Urothelium cell line (cell line): ENCODE data around the gene SYNJ2.
A peak's percentile ranks its signal among the peaks of the same experiment; 100 is the strongest.

Experiments
- DNase-seq: peaks from one replicate; pipeline ENCODE4 v3.0.0; 2011; ENCODE audit warnings: low spot score, mixed read lengths
- FAIRE-seq: peaks from 2 replicates; lab custom pipeline; 2011; peaks lifted over from hg19 to GRCh38; lab: Jason Lieb, UNC

SYNJ2 gene

DNA sequence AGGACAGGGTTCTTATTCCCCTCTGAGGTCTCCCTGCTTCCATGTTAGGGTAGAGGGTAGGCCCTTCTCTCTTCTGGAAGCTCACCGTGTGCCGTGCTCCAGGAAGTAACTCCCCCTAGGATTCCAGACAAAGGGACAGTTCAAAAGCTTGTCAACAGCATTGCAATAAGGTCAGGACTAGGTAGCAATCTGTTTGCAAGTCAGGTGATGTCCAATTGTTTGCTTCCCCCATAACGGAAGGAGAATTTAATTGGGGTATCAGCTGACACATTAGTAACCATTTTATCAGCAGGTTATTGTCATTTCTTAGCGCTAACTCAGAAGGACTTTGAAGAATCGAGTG lies 41.9 kb downstream of the SYNJ2 start:
- DNase-seq (no peak), FAIRE-seq (no peak)

DNA sequence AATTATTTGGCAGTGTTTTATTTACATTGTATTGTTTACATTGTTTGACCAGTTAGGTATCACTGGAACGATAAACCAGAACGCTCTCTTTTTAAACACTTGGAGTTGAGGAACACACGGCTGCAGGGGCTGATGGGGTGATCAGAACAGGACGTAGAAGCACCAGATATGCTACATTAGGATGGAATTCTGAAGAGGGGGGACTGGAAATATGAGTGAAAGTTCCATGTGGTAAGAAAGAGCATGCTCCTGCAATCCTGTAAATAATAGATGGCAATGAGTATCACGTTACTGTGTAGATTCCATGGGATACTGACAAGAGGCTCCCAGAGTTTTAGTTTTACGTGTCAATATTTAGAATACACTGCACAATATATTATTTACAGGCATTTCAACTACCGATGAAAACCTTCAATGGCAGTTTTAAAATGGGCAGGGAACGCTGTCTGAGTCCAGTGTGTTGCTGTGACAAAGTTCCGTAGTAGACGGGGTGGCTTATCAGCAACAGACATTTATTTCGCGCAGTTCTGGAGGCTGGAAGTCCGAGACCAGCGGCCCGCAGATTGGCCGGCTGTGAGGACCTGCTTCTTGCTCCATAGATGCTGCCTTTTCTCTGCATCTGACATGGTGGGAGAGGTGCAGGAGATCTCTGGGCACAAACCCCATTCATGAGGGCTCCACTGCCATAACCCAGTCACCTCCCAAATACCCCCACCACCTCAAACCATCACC lies 43.1 kb downstream of the SYNJ2 start:
- no peak for FAIRE-seq
- no peak for DNase-seq

DNA sequence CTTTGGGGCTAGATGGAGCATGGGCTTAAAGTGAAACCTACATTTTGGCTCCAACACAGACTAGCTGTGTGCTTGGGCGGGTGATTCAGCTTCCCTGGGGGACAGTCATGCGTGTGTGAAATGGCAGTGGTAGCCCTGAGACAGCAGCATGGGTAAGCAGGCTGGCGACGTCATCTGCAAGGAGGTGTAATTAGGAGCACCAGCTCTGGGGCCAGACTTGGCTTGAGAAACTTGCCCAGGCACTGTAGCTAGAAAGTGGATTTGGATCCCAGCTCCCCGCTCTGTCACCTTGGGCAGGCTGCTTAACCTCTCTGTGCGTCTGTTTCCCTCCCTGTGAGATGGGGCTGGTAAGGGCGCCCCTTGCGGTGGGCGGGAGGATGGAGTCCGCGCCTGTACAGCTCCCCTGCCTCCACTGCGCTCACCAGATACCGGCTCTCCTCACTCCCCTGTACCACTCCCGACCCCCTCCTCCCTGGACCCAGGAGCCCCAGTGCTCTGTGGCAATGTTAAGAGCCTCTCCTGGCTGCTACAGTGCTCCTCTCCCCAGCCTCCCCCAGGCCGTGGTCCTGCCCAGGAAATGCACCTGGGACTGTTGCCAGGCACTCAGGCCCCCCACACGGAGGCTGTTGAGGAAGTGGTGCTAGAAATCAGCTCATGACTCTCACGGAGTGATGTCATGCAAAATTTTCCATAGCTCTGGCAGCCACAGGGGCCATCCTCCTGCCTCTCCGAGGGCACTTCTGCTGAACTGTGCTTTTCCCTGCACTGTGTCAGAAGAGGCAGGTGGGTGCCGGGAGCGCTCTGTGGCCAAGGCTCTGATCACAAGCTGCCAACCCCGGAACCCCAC lies 44.6 kb downstream of the SYNJ2 start:
- FAIRE-seq (peak; percentile 94), DNase-seq (peak; percentile 89)

DNA sequence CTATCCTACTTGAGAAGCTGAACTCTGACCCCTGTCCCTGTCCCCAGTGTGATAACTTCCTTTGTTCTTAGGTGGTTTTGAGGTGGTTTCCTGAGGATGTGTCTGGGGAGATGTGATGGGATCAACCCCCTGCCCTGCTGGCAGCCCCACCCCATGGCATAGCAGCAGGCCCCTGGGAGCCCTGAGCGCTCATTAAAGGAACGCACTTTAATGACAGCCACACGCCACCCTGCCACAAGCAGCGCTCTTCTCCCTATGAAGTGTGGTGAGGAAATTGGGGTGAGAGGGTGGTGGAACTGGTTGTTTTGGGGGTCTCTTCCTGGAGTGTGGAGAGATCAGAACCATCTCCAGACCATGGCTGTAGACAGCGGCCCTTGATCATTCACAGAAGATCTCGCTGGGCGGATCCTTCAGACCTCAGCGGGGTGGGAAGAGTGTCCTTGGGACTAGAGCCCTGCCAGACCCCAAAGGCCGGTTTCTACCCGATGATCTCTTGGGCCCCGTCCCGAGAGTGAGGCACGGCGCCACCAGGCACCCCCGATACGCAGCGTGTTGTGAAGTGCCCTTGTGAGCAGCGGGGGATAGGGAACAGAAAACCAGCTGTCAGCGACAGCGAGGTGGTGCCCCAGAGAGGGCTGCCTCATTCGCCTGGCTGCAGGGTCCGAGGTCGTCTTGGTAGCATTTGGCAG lies 45.4 kb downstream of the SYNJ2 start:
- FAIRE-seq (peak; percentile 40), DNase-seq (no peak)

DNA sequence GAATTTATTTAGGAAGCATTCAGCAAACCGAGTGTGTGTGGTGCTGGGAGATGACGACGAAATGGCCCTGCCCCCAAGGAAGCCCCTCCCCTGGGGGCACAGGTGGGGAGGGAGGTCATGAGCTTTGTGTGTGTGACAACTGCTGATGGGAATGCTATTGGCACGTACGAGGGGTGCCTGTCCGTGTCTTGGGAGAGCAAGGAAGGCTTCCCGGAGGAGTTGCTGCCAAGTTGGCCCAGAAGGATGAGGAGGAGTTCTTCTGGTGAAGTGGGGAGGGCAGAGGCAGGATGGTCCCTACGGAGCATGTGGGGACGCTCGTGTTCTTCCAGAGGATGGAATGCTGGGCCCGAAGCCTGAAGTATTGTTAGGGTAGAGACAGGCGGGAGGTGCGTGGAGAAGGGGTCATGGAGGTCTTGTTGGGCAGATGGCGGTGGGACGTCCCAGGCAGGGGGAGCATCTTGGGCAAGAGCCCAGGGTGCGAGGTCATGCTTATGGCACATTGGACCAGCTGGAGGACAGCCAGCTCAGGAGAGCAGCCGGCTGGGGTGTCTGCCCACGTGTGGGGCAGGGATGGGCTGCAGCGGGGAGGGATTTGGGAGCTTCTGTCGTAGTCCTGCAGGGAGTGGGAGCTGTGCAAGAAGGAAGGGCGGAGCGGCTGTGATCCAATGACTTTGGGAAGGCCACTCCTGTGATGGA lies 46.1 kb downstream of the SYNJ2 start:
- FAIRE-seq: peak; percentile 61
- DNase-seq: peak; percentile 37

DNA sequence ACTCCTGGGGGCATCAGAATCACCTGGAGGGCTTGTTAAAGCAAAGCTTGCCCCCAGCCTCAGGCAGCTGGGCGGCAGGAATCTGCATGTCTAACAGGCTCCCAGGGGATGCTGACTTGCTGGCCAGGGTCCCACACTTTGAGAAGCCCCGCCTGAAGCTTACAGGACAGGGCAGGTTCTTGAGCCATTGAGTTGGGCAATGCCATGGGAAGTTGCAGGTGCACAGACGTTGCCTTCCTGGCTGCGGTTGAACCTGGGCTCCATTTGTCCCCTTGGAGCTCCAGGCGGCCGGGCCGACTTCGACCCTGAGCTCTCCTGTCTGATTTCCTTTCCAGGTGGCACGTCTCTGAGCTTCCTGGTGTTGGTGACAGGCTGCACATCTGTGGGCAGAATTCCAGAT lies 46.8 kb downstream of the SYNJ2 start:
- no peak for FAIRE-seq

DNA sequence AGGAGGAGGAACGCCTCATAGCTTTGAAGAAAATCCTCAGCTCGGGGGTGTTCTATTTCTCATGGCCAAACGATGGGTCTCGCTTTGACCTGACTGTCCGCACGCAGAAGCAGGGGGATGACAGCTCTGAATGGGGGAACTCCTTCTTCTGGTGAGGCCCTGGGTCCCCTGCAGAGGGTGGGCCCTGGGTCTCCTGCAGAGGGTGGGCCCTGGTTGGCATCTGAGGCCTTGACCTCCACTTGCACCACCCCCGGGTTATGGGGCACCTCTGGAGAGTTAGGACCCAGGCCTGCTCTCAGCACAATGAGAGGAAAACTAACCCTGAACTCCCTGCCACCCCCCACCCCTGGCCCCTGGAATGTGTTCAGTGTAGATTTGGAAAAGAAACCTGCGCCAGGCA lies 47.2 kb downstream of the SYNJ2 start:
- DNase-seq: no peak
- FAIRE-seq: no peak

More for the DNA sequence above, 46.8 kb downstream of the SYNJ2 start:
- DNase-seq: no peak

DNA sequence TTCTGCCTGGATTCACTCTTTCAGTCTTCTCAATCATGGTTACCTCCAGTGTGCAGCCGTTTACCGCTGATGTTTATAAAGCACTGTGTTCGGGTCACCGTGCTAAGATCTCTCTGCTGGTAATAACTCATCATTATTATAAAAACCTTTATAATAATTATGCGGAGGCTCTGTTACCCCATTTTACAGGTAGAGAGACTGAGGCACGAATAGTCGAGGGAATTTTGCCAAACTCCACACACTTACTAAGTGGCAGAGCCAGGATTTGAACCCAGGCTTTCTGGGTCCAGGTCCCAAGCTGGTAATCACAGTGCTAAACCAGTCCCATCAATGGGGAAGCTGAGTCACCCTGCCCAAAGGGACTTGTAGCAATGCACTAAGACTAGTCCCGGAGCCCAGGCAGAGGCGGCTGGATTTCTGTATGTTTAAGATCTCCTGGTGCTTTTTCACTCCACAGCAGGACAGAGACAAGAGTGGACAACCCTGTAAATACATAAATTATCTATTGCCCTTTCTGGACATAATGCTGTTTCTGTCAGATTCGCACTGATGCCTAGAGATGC lies 48.1 kb downstream of the SYNJ2 start:
- DNase-seq (no peak), FAIRE-seq (no peak)

DNA sequence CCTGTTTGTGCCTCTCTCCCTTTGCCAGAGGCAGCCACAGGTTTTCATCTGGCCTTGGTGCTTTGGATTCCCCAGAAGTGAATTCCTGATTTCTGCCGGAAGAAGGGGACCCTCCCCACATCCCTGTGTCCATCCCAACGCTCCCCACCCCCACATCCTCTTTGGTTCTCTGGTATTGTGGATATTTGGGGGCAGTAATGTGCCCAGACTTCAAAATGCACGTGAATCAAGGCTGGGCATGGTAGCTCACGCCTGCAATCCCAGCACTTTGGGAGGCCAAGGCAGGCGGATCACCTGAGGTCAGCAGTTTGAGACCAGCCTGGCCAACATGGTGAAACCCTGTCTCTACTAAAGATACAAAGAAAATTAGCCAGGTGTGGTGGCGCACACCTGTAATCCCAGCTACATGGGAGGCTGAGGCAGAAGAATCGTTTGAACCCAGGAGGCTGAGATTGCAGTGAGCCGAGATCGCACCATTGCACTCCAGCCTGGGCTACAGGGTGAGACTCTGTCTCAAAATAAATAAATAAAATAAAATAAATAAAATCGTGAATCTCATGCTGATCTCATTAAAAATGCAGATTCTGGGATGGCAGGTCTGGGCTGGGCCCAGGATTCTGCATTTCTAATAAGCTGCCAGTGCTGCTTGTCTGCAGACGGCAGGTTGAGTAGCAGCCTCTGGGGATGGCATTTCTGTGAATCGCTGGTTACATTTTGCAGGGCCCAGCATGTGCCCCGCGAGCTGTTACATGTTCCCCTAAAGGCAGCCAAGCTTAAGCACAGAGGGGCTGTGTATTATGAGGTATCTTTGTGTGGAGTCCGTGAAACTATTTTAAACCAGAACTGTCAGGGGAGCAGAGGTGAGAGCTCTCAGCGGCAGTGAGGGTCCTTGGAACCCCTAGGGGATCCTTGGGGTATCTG lies 49.0 kb downstream of the SYNJ2 start:
- no peak for DNase-seq
- FAIRE-seq: no peak

DNA sequence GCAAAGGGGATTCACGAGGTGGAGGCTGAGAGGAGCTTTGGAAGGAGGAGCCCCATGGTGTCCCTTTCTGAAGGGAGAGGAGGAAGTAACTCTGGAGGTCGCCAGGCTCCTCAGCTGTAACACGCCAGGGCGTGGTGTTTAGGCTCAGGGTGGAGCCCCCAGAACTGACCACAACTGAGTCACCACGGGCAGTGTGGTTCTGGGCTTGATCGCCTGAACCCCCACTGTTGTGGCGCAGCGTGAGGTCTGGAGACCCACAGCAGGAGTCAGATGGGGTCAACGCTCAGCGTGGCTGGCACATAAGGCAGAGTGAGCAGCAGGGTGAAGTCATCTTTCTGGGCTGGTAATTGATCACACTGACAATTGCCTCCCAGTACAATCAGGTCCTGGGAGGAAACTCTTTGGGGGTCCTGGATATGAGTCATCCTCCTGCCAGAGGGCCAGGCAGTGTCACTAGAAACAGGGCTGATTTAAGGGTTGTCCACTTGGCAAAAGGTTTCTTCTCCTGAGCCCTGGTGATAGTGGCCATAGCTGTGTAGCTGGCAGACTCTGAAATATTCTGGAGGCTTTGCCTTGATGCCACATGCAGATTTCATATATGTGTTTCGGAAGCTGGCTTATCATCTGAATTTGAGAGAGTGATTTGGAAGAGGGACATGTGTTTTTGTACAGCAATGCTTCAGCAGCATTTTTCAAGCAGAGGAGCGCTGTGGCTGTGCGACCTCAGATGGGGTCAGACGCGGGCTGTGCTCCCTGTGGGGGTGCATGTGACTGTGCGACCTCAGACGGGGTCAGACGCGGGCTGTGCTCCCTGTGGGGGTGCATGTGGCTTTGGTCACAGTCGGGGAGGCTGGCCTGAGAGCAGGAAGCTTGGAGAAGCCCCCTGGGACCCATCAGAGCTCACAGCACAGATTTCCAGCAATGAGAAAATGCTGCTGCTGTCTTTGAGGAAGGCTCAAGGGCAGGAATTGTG lies 50.0 kb downstream of the SYNJ2 start:
- FAIRE-seq: no peak
- no peak for DNase-seq

DNA sequence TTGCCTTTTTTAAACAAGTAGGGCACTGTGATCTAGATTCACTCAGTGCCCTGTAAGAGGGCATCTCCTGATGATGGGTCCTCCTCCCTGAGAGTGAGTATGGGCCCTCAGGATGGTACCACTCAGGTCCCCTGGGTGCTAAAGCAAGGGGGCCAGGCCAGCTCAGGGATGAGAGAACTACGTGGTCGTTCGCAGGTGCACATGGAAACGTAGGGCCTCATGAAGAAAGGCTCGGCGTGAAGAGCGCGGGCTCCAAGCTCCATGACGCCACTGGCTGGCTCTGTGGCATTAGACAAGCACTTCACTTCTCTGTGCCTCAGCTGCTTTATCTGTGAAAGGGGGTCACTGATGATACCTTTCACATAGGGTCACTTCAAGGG lies 50.7 kb downstream of the SYNJ2 start:
- FAIRE-seq (no peak), DNase-seq (no peak)

DNA sequence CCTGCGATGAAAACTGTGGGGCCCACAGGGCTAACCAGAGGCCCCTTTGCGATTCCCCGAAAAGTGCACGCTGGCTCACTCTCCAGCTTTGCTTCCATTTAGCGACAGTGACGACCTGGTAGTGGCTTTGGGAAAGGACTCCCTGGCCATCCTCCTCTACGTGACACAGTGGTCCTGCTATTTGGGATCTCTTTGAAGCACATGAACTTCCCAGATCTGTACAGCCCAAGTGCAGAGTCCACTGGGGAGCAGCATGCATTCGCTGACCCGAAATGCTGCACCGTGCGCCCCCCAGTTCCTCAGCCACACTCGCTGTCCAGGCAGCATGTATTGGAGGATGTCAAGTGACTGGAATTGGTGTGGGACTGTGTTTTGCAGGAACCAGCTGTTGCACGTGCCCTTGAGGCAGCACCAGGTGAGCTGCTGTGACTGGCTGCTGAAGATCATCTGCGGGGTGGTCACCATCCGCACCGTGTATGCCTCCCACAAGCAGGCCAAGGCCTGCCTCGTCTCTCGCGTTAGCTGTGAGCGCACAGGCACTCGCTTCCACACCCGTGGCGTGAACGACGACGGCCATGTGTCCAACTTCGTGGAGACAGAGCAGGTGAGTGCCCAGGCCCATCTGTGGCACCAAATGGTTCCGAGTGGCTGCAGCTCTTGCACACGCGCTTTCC lies 51.6 kb downstream of the SYNJ2 start:
- no peak for DNase-seq
- no peak for FAIRE-seq

DNA sequence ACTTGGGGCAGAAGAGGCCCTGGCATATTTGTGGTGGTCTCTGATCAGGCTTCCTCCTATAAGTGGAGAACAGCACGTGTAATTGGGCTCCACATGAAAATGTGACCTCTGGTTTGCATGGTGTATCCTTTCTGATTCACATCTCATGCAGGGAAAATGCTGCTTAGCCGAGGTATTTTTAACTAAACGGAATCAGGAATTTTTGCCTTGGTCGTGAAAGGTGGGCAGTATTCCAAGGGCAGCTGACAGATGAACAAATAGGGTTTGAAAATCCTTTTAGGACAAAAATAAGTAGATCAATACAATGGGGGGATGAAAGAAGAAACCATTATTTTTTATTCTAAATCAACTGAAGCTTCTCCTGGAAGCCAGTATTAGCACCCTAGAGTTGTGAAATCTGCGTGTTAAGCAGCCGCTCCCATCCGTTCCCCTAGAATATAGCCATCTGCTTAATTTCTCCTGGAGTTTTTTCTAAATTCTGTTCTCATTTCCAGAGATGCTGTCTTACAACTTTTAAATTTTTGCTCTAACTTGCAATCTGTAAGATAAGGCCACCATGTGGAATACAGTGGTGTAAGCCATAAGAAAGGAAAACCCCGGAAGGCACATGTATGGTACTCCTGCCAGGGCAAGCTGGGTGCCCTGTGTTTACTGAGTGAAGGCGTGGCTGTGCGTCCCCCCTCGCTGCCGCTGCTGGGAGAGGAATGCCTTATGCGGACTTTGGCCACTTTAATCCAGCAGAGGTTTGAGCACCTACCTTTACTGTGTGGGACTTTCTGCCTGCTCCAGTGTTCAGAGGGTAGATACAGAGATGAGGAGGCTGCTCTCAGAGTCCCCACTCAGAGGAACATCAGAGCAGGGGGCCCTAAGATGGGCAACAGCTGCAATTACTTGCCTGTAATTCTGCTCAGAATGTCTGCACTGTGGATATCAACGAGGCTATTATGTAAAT lies 52.4 kb downstream of the SYNJ2 start:
- FAIRE-seq: no peak
- no peak for DNase-seq

DNA sequence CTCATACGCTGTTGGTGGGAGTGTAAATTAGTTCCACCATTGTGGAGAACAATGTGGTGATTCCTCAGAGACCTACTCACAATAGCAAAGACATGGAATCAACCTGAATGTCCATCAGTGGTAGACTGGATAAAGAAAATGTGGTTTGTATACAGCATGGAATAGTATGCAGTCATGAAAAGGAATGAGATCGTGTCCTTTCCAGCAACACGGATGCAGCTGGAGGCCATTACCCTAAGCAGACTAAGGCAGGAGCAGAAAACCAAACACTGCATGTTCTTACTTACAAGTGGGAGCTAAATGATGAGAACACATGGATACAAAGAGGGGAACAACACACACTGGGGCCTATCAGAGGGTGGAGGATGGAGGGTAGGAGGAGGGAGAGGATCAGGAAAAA lies 54.6 kb downstream of the SYNJ2 start:
- DNase-seq: no peak
- FAIRE-seq: no peak

DNA sequence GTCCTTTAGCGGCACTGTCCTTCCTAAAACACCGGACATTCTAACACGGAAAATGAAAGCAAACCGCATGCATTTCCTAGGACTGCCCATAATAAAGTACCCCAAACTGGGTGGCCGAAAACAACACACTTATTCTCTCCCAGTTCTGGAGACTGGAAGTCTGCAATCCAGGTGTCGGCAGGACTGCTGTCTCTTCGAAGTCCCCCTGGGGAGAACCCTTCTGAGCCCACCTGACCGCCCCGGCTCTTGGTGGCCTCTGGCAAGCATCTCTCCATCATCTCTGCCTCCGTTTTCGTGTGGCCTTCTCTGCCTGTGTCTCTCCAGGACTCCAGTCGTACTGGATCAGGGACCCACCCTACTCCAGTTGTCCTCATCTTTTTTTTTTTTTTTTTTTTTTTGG lies 55.4 kb downstream of the SYNJ2 start:
- DNase-seq: no peak
- FAIRE-seq: no peak

DNA sequence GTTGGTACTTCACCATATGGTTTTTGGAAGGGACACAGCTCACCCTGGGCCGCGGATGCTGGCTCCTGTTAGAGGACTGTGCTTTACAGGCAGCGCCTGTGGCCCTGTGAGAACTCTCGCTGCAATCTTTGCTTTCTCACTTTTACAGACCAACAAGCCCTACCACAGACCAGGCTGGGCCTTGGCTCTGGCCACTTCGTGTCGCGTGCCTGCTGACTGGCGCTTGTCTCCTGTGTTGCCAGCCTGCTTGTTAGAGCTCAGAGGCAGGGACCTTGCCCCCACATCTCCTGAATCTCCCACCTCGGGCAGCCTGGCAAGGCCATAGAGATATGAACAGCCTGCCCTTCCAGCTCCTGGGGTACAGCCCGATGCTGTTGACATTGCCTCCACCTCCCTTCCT lies 56.1 kb downstream of the SYNJ2 start:
- FAIRE-seq (no peak), DNase-seq (no peak)
